WTC11 (cell line): ENCODE results near the gene CBFA2T2. TPM values are rescaled to one million over a fixed set of nuclear protein-coding genes. Genes with fewer than 3 reads are reported as not detected.
A peak's percentile ranks its signal among the peaks of the same experiment; 100 is the strongest.

Experiments
- ATAC-seq: fragments of 200-7000 bp; cut with Tn5 transposase; 2 replicates; pipeline ENCODE4 v1.10.0; 2021; ENCODE audit warnings: mild to moderate bottlenecking, moderate library complexity
- CTCF ChIA-PET: fragments of 300-600 bp; sonication (Branson Sonifier 250); formaldehyde crosslinking; loops from one replicate; lab custom pipeline; 2021; ENCODE audit warnings: antibody characterized with exemption; lab: Charles Lee
- POLR2A ChIA-PET: fragments of 350-600 bp; sonication (Branson Sonifier 250); formaldehyde crosslinking; loops from one replicate; lab custom pipeline; 2021; ENCODE audit warnings: antibody characterized with exemption; lab: Charles Lee
- DNase-seq: peaks from one replicate; pipeline ENCODE4 v3.0.0; 2021; ENCODE audit warnings: low spot score
- H3K27ac Mint-ChIP-seq: 2 replicates; pipeline ENCODE4 v1.8.0; 2021; ENCODE audit warnings: mixed read lengths
- H3K27me3 Mint-ChIP-seq: 2 replicates; pipeline ENCODE4 v1.8.0; 2021; ENCODE audit warnings: low read depth, mild to moderate bottlenecking, moderate library complexity, mixed read lengths
- H3K36me3 Mint-ChIP-seq: 2 replicates; pipeline ENCODE4 v1.8.0; 2021; ENCODE audit warnings: mixed read lengths
- H3K4me1 Mint-ChIP-seq: 2 replicates; pipeline ENCODE4 v1.8.0; 2022; ENCODE audit warnings: mixed read lengths
- H3K4me3 Mint-ChIP-seq: 2 replicates; pipeline ENCODE4 v1.8.0; 2021; ENCODE audit warnings: mild to moderate bottlenecking, moderate library complexity, mixed read lengths
- H3K9me3 Mint-ChIP-seq: 2 replicates; pipeline ENCODE4 v1.8.0; 2021; ENCODE audit warnings: mixed read lengths
- ATF1 ChIP-seq: sonication (generic); formaldehyde crosslinking; IDR thresholded peaks from 2 replicates; pipeline ENCODE4 v1.8.1; 2023; ENCODE audit warnings: mild to moderate bottlenecking, moderate library complexity, missing genetic modification reagents
- ATF2 ChIP-seq: sonication (generic); formaldehyde crosslinking; IDR thresholded peaks from 2 replicates; pipeline ENCODE4 v1.8.1; 2022; ENCODE audit warnings: low read depth, missing genetic modification reagents, borderline replicate concordance
- CREM ChIP-seq: sonication (generic); formaldehyde crosslinking; IDR thresholded peaks from 2 replicates; pipeline ENCODE4 v1.8.1; 2022; ENCODE audit warnings: mild to moderate bottlenecking, missing genetic modification reagents, moderate library complexity
- ESRRA ChIP-seq: sonication (generic); formaldehyde crosslinking; IDR thresholded peaks from 2 replicates; pipeline ENCODE4 v1.8.1; 2022; ENCODE audit warnings: mild to moderate bottlenecking, missing genetic modification reagents, borderline replicate concordance
- ETV6 ChIP-seq: sonication (generic); formaldehyde crosslinking; IDR thresholded peaks from 2 replicates; pipeline ENCODE4 v1.8.1; 2022; ENCODE audit warnings: mild to moderate bottlenecking, missing genetic modification reagents
- FOXP1 ChIP-seq: sonication (generic); formaldehyde crosslinking; IDR thresholded peaks from 2 replicates; pipeline ENCODE4 v1.8.0; 2022; ENCODE audit warnings: missing genetic modification reagents, mild to moderate bottlenecking, moderate library complexity, borderline replicate concordance
- GTF2I ChIP-seq: fragments of 250-450 bp; sonication (Bioruptor Pico); conservative IDR thresholded peaks from 2 replicates; pipeline ENCODE4 v1.4.0; 2021; ENCODE audit warnings: mild to moderate bottlenecking
- MYBL2 ChIP-seq: sonication (generic); formaldehyde crosslinking; IDR thresholded peaks from 2 replicates; pipeline ENCODE4 v1.8.1; 2023; ENCODE audit warnings: mild to moderate bottlenecking, moderate library complexity, missing genetic modification reagents
- NFE2L1 ChIP-seq: sonication (generic); formaldehyde crosslinking; IDR thresholded peaks from 2 replicates; pipeline ENCODE4 v1.8.1; 2023; ENCODE audit warnings: missing genetic modification reagents
- SMAD3 ChIP-seq: sonication (generic); formaldehyde crosslinking; IDR thresholded peaks from 2 replicates; pipeline ENCODE4 v1.8.0; 2022; ENCODE audit warnings: missing genetic modification reagents, mild to moderate bottlenecking, borderline replicate concordance
- SP1 ChIP-seq: sonication (generic); formaldehyde crosslinking; conservative IDR thresholded peaks from 2 replicates; pipeline ENCODE4 v1.8.1; 2022; ENCODE audit warnings: missing genetic modification reagents
- STAT6 ChIP-seq: sonication (generic); formaldehyde crosslinking; conservative IDR thresholded peaks from 2 replicates; pipeline ENCODE4 v1.8.1; 2023; ENCODE audit warnings: mild to moderate bottlenecking, low read depth, missing genetic modification reagents, moderate library complexity
- TEAD1 ChIP-seq: sonication (generic); formaldehyde crosslinking; IDR thresholded peaks from 2 replicates; pipeline ENCODE4 v1.8.0; 2022; ENCODE audit warnings: mild to moderate bottlenecking, missing genetic modification reagents
- USF1 ChIP-seq: sonication (generic); formaldehyde crosslinking; IDR thresholded peaks from 2 replicates; pipeline ENCODE4 v1.8.0; 2022; ENCODE audit warnings: mild to moderate bottlenecking, missing genetic modification reagents
- USF2 ChIP-seq: sonication (generic); formaldehyde crosslinking; IDR thresholded peaks from 2 replicates; pipeline ENCODE4 v1.8.1; 2023; ENCODE audit warnings: mild to moderate bottlenecking, missing genetic modification reagents, moderate library complexity
- ZBTB43 ChIP-seq: sonication (generic); formaldehyde crosslinking; IDR thresholded peaks from 2 replicates; pipeline ENCODE4 v1.8.1; 2023; ENCODE audit warnings: mild to moderate bottlenecking, missing genetic modification reagents
- ZNF121 ChIP-seq: sonication (generic); formaldehyde crosslinking; IDR thresholded peaks from 2 replicates; pipeline ENCODE4 v1.8.0; 2023; ENCODE audit warnings: missing genetic modification reagents
- ZNF512 ChIP-seq: sonication (generic); formaldehyde crosslinking; IDR thresholded peaks from 2 replicates; pipeline ENCODE4 v1.8.1; 2022; ENCODE audit warnings: missing genetic modification reagents, borderline replicate concordance
- total RNA-seq: library from RNA; stranded (reverse); gene quantifications from 3 replicates; pipeline ENCODE4 v1.2.3, GENCODE V29; 2021
- TF ChIP-seq, protein P1 (sequence below): sonication (generic); formaldehyde crosslinking; IDR thresholded peaks from 2 replicates; pipeline ENCODE4 v1.8.0; 2022; ENCODE audit warnings: mild to moderate bottlenecking, missing genetic modification reagents
- TF ChIP-seq, protein P2 (sequence below): sonication (generic); formaldehyde crosslinking; IDR thresholded peaks from 2 replicates; pipeline ENCODE4 v1.8.1; 2022; ENCODE audit warnings: mild to moderate bottlenecking, missing genetic modification reagents, moderate library complexity, borderline replicate concordance
- TF ChIP-seq, protein P3 (sequence below): sonication (generic); formaldehyde crosslinking; IDR thresholded peaks from 2 replicates; pipeline ENCODE4 v1.8.0; 2023; ENCODE audit warnings: mild to moderate bottlenecking, missing genetic modification reagents

The CBFA2T2 gene
- total RNA-seq, 1 experiment from 2014 or later = 22.1 TPM

DNA sequence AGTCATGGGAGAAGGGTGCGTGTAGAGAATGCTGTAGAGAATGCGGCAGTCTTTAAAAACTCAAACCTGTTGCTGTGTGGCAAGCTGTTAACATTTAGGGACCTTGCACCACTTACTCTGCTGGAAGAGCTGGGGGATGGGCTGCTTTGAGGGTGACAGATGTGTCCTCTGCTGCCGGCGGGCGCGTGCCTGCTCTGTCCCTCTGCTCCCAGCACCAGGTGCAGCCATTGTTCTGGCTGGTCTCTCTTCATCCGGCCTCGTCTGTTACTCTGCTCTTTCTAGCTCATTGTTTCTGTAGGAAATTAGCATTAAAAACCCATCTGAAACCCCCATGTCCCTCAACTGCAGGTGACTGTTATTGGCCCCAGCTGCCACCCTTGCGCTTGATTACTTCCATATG lies 78.5 kb downstream of the CBFA2T2 start:
- peaks cover 8% of the 10 kb centered on the region for H3K9me3 Mint-ChIP-seq
- peaks cover 53% of the 10 kb centered on the region for H3K4me1 Mint-ChIP-seq
- peak; percentile 85 for DNase-seq
- POLR2A ChIA-PET = interaction anchor here (0.6 to 1.2 kb wide), 3 partner anchors 13 to 79 kb away, joined by 3 to 5 read pairs (median 3); partner anchors contain the start of gene CBFA2T2
- peaks cover 8% of the 10 kb centered on the region for H3K36me3 Mint-ChIP-seq
- peak overlapping the region; percentile 53 for H3K4me3 Mint-ChIP-seq
- H3K27ac Mint-ChIP-seq = peak overlapping the region; percentile 65
- peaks cover 71% of the 10 kb centered on the region for H3K27me3 Mint-ChIP-seq
- CTCF ChIA-PET = interaction anchor here (0.7 to 2.3 kb wide), 9 partner anchors 8 to 306 kb away, joined by 3 to 11 read pairs (median 4); partner anchors contain the start of gene ACTL10
- peak; percentile 98 for ATAC-seq
- TF ChIP-seq USF1 (CRISPR knock-in tag) (peak; percentile 28; the same call in 1 of the 2 replicates), ESRRA (0 out of 2 replicates have a peak, but pooled peaks have one; percentile 62), ZNF121 (0 out of 2 replicates have a peak, but pooled peaks have one; percentile 27), STAT6 (CRISPR knock-in tag) (no peak), USF2 (CRISPR knock-in tag) (peak; percentile 21; the same call in 1 of the 2 replicates), SMAD3 (CRISPR knock-in tag) (no peak), TEAD1 (CRISPR knock-in tag) (peak; percentile 89; the same call in 1 of the 2 replicates), ATF1 (CRISPR knock-in tag) (no peak), MYBL2 (CRISPR knock-in tag) (peak; percentile 46; the same call in 1 of the 2 replicates), GTF2I (CRISPR knock-in tag) (no peak), ZBTB43 (CRISPR knock-in tag) (peak; percentile 67), SP1 (CRISPR knock-in tag) (peak; percentile 50; the same call in 1 of the 2 replicates), NFE2L1 (CRISPR knock-in tag) (peak; percentile 49; the same call in 1 of the 2 replicates), ETV6 (peak; percentile 55), CREM (CRISPR knock-in tag) (0 out of 2 replicates have a peak, but pooled peaks have one; percentile 39), ZNF512 (no peak), FOXP1 (CRISPR knock-in tag) (peak; percentile 85; the same call in 1 of the 2 replicates), ATF2 (no peak)
- TF ChIP-seq, protein P1, sequence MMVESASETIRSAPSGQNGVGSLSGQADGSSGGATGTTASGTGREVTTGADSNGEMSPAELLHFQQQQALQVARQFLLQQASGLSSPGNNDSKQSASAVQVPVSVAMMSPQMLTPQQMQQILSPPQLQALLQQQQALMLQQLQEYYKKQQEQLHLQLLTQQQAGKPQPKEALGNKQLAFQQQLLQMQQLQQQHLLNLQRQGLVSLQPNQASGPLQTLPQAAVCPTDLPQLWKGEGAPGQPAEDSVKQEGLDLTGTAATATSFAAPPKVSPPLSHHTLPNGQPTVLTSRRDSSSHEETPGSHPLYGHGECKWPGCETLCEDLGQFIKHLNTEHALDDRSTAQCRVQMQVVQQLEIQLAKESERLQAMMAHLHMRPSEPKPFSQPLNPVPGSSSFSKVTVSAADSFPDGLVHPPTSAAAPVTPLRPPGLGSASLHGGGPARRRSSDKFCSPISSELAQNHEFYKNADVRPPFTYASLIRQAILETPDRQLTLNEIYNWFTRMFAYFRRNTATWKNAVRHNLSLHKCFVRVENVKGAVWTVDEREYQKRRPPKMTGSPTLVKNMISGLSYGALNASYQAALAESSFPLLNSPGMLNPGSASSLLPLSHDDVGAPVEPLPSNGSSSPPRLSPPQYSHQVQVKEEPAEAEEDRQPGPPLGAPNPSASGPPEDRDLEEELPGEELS = peak; percentile 90; the same call in 1 of the 2 replicates
- TF ChIP-seq, protein P2, sequence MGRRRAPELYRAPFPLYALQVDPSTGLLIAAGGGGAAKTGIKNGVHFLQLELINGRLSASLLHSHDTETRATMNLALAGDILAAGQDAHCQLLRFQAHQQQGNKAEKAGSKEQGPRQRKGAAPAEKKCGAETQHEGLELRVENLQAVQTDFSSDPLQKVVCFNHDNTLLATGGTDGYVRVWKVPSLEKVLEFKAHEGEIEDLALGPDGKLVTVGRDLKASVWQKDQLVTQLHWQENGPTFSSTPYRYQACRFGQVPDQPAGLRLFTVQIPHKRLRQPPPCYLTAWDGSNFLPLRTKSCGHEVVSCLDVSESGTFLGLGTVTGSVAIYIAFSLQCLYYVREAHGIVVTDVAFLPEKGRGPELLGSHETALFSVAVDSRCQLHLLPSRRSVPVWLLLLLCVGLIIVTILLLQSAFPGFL = no peak
- TF ChIP-seq, protein P3, sequence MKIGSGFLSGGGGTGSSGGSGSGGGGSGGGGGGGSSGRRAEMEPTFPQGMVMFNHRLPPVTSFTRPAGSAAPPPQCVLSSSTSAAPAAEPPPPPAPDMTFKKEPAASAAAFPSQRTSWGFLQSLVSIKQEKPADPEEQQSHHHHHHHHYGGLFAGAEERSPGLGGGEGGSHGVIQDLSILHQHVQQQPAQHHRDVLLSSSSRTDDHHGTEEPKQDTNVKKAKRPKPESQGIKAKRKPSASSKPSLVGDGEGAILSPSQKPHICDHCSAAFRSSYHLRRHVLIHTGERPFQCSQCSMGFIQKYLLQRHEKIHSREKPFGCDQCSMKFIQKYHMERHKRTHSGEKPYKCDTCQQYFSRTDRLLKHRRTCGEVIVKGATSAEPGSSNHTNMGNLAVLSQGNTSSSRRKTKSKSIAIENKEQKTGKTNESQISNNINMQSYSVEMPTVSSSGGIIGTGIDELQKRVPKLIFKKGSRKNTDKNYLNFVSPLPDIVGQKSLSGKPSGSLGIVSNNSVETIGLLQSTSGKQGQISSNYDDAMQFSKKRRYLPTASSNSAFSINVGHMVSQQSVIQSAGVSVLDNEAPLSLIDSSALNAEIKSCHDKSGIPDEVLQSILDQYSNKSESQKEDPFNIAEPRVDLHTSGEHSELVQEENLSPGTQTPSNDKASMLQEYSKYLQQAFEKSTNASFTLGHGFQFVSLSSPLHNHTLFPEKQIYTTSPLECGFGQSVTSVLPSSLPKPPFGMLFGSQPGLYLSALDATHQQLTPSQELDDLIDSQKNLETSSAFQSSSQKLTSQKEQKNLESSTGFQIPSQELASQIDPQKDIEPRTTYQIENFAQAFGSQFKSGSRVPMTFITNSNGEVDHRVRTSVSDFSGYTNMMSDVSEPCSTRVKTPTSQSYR = peak; percentile 99
